K562 (cell line): ENCODE measurements around the gene PAFAH1B1.

Experiments
- CBX1 ChIP-seq: sonication (generic); IDR thresholded peaks from 2 replicates; pipeline ENCODE4 v1.6.1; 2016; ENCODE audit warnings: antibody characterized with exemption, low read depth, mild to moderate bottlenecking
- CEBPG ChIP-seq, 3 experiments: fragments of 200-800 bp in 1 of 3; sonication (Bioruptor generic) in 1 of 3; sonication (generic) in 1 of 3; formaldehyde crosslinking in 1 of 3; IDR thresholded peaks in 2 of 3; conservative IDR thresholded peaks in 1 of 3; 2 replicates each; pipeline versions ENCODE4 v1.6.1 to v1.8.0; 2016 to 2022; ENCODE audit warnings: missing compliant biosample characterization in 2 of 3, missing genetic modification characterization in 2 of 3, mild to moderate bottlenecking in 1 of 3, missing genetic modification reagents in 1 of 3
- CTCF ChIP-seq, 3 experiments: IDR thresholded peaks in 2 of 3; conservative IDR thresholded peaks in 1 of 3; 2 replicates each; pipeline ENCODE4 v1.5.1; 2011 to 2012; ENCODE audit warnings: low read length in 3 of 3, mild to moderate bottlenecking in 3 of 3, control low read depth in 2 of 3, improper control_type of control experiment in 1 of 3, inconsistent platforms in 1 of 3, low read depth in 1 of 3, mixed read lengths in 1 of 3, moderate library complexity in 1 of 3; ENCODE audit not compliant: insufficient read depth in 2 of 3
- DEAF1 ChIP-seq: fragments of 450-650 bp; formaldehyde crosslinking; IDR thresholded peaks from 2 replicates; pipeline ENCODE4 v1.4.0; 2020; ENCODE audit warnings: mild to moderate bottlenecking, moderate library complexity
- EGR1 ChIP-seq: fragments of 450-650 bp; conservative IDR thresholded peaks from 2 replicates; pipeline ENCODE4 v1.6.1; 2017; ENCODE audit warnings: mild to moderate bottlenecking
- MTA2 ChIP-seq: fragments of 450-650 bp; IDR thresholded peaks from 2 replicates; pipeline ENCODE4 v1.6.1; 2016; ENCODE audit warnings: low read depth
- POLR2AphosphoS2 ChIP-seq: IDR thresholded peaks from 2 replicates; pipeline ENCODE4 v1.6.1; 2012; ENCODE audit warnings: low read length, improper control_type of control experiment
- POLR2AphosphoS5 ChIP-seq: IDR thresholded peaks from 2 replicates; pipeline ENCODE4 v1.6.1; 2011; ENCODE audit warnings: mild to moderate bottlenecking, low read depth, low read length, moderate library complexity; ENCODE audit not compliant: control insufficient read depth, insufficient read depth
- REST ChIP-seq, 2 experiments: fragments of 450-650 bp; formaldehyde crosslinking in 1 of 2; IDR thresholded peaks; 2 replicates each; pipeline versions ENCODE4 v1.4.0 to v1.6.1; 2014 to 2020; ENCODE audit warnings: mild to moderate bottlenecking in 2 of 2, borderline replicate concordance in 1 of 2, low read depth in 1 of 2
- SP2 ChIP-seq: IDR thresholded peaks from 2 replicates; pipeline ENCODE4 v1.6.1; 2011; ENCODE audit warnings: mild to moderate bottlenecking, low read depth, low read length, moderate library complexity; ENCODE audit not compliant: poor library complexity, severe bottlenecking; ENCODE audit errors: extremely low read depth
- TFAP4 ChIP-seq: sonication (generic); formaldehyde crosslinking; IDR thresholded peaks from 2 replicates; pipeline ENCODE4 v1.8.0; 2022; ENCODE audit warnings: missing genetic modification reagents, mild to moderate bottlenecking, moderate library complexity, borderline replicate concordance
- ZBTB11 ChIP-seq, 3 experiments: fragments of 200-800 bp in 1 of 3; fragments of 250-450 bp in 1 of 3; fragments of 450-650 bp in 1 of 3; sonication (Bioruptor Pico) in 1 of 3; sonication (Bioruptor generic) in 1 of 3; formaldehyde crosslinking in 1 of 3; IDR thresholded peaks; 2 replicates each; pipeline versions ENCODE4 v1.6.1 to v1.8.0; 2016 to 2022; ENCODE audit warnings: mild to moderate bottlenecking in 2 of 3, missing genetic modification characterization in 2 of 3, missing compliant biosample characterization in 1 of 3, moderate library complexity in 1 of 3
- ZFP30 ChIP-seq: fragments of 250-450 bp; sonication (Bioruptor Pico); IDR thresholded peaks from 2 replicates; pipeline ENCODE4 v1.8.0; 2022; ENCODE audit warnings: moderate library complexity, mild to moderate bottlenecking, inconsistent platforms, borderline replicate concordance
- ZNF76 ChIP-seq: fragments of 250-450 bp; sonication (Bioruptor Pico); IDR thresholded peaks from 2 replicates; pipeline ENCODE4 v1.4.0; 2020; ENCODE audit warnings: mild to moderate bottlenecking, moderate library complexity, borderline replicate concordance

- TF ChIP-seq CTCF (IDR thresholded peaks at IDR 0.05 in 2 of 3, conservative IDR thresholded peaks at IDR 0.05 in 1 of 3; ENCODE audit: insufficient read depth in 2 of 3, low read depth in 1 of 3, low read length in 3 of 3) = no peak
- TF ChIP-seq CEBPG (CRISPR knock-in tag; IDR thresholded peaks at IDR 0.05) = no peak
- TF ChIP-seq CEBPG (tag; conservative IDR thresholded peaks at IDR 0.05 in 1 of 2, IDR thresholded peaks at IDR 0.05 in 1 of 2) = no peak
- no peak for TF ChIP-seq REST (IDR thresholded peaks at IDR 0.05; ENCODE audit: borderline replicate concordance)
- no peak for TF ChIP-seq REST (CRISPR knock-in tag; IDR thresholded peaks at IDR 0.05; ENCODE audit: low read depth)
- TF ChIP-seq MTA2 = no peak
- no peak for TF ChIP-seq ZNF76 (CRISPR knock-in tag)
- no peak for TF ChIP-seq POLR2AphosphoS5
- TF ChIP-seq CBX1 = no peak
- TF ChIP-seq DEAF1 (CRISPR knock-in tag) = no peak
- TF ChIP-seq EGR1 = no peak
- no peak for TF ChIP-seq SP2
- TF ChIP-seq POLR2AphosphoS2 = no peak
- TF ChIP-seq ZFP30 (CRISPR knock-in tag) = no peak
- TF ChIP-seq ZBTB11 (CRISPR knock-in tag; IDR thresholded peaks at IDR 0.05) = no peak
- no peak for TF ChIP-seq TFAP4 (CRISPR knock-in tag)
Measured at GRCh38 chr17:2705263-2705662, 111.8 kb downstream of the PAFAH1B1 start.
